CD14-positive monocyte (primary cell): ENCODE measurements around the gene HBG2. TPM values are rescaled to one million over a fixed set of nuclear protein-coding genes. Genes with fewer than 3 reads are reported as not detected.

Experiments
- DNase-seq, 3 donors: peaks; one replicate each; pipeline ENCODE4 v3.0.0-alpha.2; 2011 to 2022
- H2AFZ ChIP-seq: 2 replicates; pipeline ENCODE4 v1.6.0; 2012; ENCODE audit warnings: mild to moderate bottlenecking, low read depth, low read length, inconsistent platforms; ENCODE audit not compliant: insufficient read depth, poor library complexity, severe bottlenecking
- H3K27ac ChIP-seq, 2 donors: 1 replicate in 1 of 2; 2 replicates in 1 of 2; pipeline ENCODE4 v1.5.1; 2012 to 2013; ENCODE audit warnings: low read length in 2 of 2, control low read depth in 1 of 2, inconsistent platforms in 1 of 2, low read depth in 1 of 2, mild to moderate bottlenecking in 1 of 2
- H3K27me3 ChIP-seq, 2 donors: one replicate each; pipeline versions ENCODE4 v1.6.0 to v1.6.1; 2011 to 2013; ENCODE audit warnings: low read length in 2 of 2; ENCODE audit not compliant: control insufficient read depth in 2 of 2, insufficient read depth in 2 of 2
- H3K36me3 ChIP-seq, 2 donors: replicated peaks in 1 of 2; 1 replicate in 1 of 2; 2 replicates in 1 of 2; pipeline versions ENCODE4 v1.5.1 to v1.6.1; 2012 to 2013; ENCODE audit warnings: low read length in 2 of 2, control low read depth in 1 of 2, inconsistent platforms in 1 of 2, mild to moderate bottlenecking in 1 of 2; ENCODE audit not compliant: insufficient read depth in 2 of 2, control insufficient read depth in 1 of 2
- H3K4me1 ChIP-seq, 2 donors: 1 replicate in 1 of 2; 2 replicates in 1 of 2; pipeline versions ENCODE4 v1.5.1 to v1.6.1; 2012 to 2013; ENCODE audit warnings: low read length in 2 of 2, control low read depth in 1 of 2, inconsistent platforms in 1 of 2, mild to moderate bottlenecking in 1 of 2, moderate library complexity in 1 of 2; ENCODE audit not compliant: insufficient read depth in 2 of 2, control insufficient read depth in 1 of 2
- H3K4me2 ChIP-seq: replicated peaks from 2 replicates; pipeline ENCODE3; 2012; ENCODE audit warnings: low read length, moderate library complexity, mild to moderate bottlenecking; ENCODE audit not compliant: poor library complexity, severe bottlenecking; ENCODE audit errors: extremely low read depth
- H3K4me3 ChIP-seq, 3 experiments: fragments of 200-600 bp in 1 of 3; sonication (generic) in 1 of 3; replicated peaks in 1 of 3; 1 replicate in 2 of 3; 2 replicates in 1 of 3; pipeline ENCODE4 v1.5.1; 2011 to 2013; ENCODE audit warnings: low read length in 3 of 3, mild to moderate bottlenecking in 3 of 3, control low read depth in 2 of 3, low read depth in 2 of 3, inconsistent platforms in 1 of 3, moderate library complexity in 1 of 3
- H3K79me2 ChIP-seq: 2 replicates; pipeline ENCODE4 v1.6.0; 2012; ENCODE audit warnings: mild to moderate bottlenecking, control low read depth, inconsistent platforms, low read length, moderate library complexity; ENCODE audit not compliant: insufficient read depth
- H3K9ac ChIP-seq: 2 replicates; pipeline ENCODE4 v1.6.0; 2017; ENCODE audit warnings: low read length, mild to moderate bottlenecking; ENCODE audit not compliant: insufficient read depth, poor library complexity, severe bottlenecking
- H3K9me3 ChIP-seq, 2 donors: replicated peaks in 1 of 2; 1 replicate in 1 of 2; 2 replicates in 1 of 2; pipeline versions ENCODE4 v1.5.1 to v1.6.1; 2012 to 2013; ENCODE audit warnings: low read length in 2 of 2, control low read depth in 1 of 2; ENCODE audit not compliant: control insufficient read depth in 1 of 2, insufficient read depth in 1 of 2
- H4K20me1 ChIP-seq: 2 replicates; pipeline ENCODE4 v1.6.0; 2012; ENCODE audit warnings: mild to moderate bottlenecking, low read length, control low read depth, moderate library complexity; ENCODE audit not compliant: insufficient read depth
- H3K27ac Mint-ChIP-seq, 7 donors: one replicate each; pipeline ENCODE4 v1.8.0; 2020; ENCODE audit warnings: mild to moderate bottlenecking in 7 of 7, mixed read lengths in 7 of 7, moderate library complexity in 6 of 7, inconsistent platforms in 2 of 7
- H3K27me3 Mint-ChIP-seq, 3 donors: one replicate each; pipeline ENCODE4 v1.8.0; 2021 to 2022; ENCODE audit warnings: low read depth in 3 of 3, mild to moderate bottlenecking in 3 of 3, mixed read lengths in 3 of 3, moderate library complexity in 3 of 3, inconsistent platforms in 1 of 3
- H3K36me3 Mint-ChIP-seq, 2 donors: one replicate each; pipeline ENCODE4 v1.8.0; 2020; ENCODE audit warnings: mixed read lengths in 2 of 2, inconsistent platforms in 1 of 2, mild to moderate bottlenecking in 1 of 2
- H3K4me1 Mint-ChIP-seq: one replicate; pipeline ENCODE4 v1.8.0; 2020; ENCODE audit warnings: mild to moderate bottlenecking, mixed read lengths
- H3K4me3 Mint-ChIP-seq, 2 donors: one replicate each; pipeline ENCODE4 v1.8.0; 2020; ENCODE audit warnings: mild to moderate bottlenecking in 2 of 2, mixed read lengths in 2 of 2, moderate library complexity in 1 of 2
- H3K9me3 Mint-ChIP-seq, 7 donors: one replicate each; pipeline ENCODE4 v1.8.0; 2020 to 2022; ENCODE audit warnings: mixed read lengths in 7 of 7, mild to moderate bottlenecking in 6 of 7, moderate library complexity in 6 of 7, inconsistent platforms in 2 of 7
- WGBS: methylation state at CpG from one replicate; pipeline ENCODE4 v1.1.5; 2013; ENCODE audit warnings: missing lambda C conversion rate; ENCODE audit not compliant: insufficient coverage; 5-methylcytosine and 5-hydroxymethylcytosine counted together
- intact Hi-C, 2 donors: fragments of 100-400 bp; cut with micrococcal nuclease; formaldehyde crosslinking; loops; one replicate each; pipeline versions ENCODE4 v1.15.0 to v1.15.1; 2023
- polyA plus RNA-seq, 3 donors: library from polyadenylated mRNA; depleted of rRNA in 1 of 3; unstranded in 2 of 3; stranded (reverse) in 1 of 3; fragments of 300-500 nt in 2 of 3; fragments of >200 nt in 1 of 3; fragmentation: Illumina TruSeq in 2 of 3; gene quantifications; 1 replicate in 2 of 3; 2 replicates in 1 of 3; pipeline ENCODE4 v1.2.3, GENCODE V29; 2012 to 2021
- TF ChIP-seq, protein P1 (sequence below): fragments of 200-600 bp; IDR thresholded peaks from one replicate; pipeline ENCODE4 v1.8.0; 2022; ENCODE audit warnings: antibody characterized with exemption, mild to moderate bottlenecking

Gene HBG2
- polyA plus RNA-seq, 3 donors, result 5.1 TPM; not detected in 2

DNA sequence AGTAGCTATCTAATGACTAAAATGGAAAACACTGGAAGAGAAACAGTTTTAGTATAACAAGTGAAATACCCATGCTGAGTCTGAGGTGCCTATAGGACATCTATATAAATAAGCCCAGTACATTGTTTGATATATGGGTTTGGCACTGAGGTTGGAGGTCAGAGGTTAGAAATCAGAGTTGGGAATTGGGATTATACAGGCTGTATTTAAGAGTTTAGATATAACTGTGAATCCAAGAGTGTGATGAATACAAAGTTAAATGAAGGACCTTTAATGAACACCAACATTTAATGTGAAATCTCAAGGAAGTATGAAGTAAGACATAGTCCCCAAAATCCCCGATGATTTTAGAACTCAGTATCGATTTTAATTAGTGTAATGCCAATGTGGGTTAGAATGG, 17.2 kb downstream of the HBG2 start:
- H3K79me2 ChIP-seq, result no peaks in the 10 kb centered on the region
- no peaks in the 10 kb centered on the region for H3K27me3 ChIP-seq
- H4K20me1 ChIP-seq, result no peaks in the 10 kb centered on the region
- no peaks in the 10 kb centered on the region for H3K36me3 ChIP-seq
- H2AFZ ChIP-seq, result no peak overlapping the region
- Mint-ChIP-seq H3K4me1 (peaks cover 7% of the 10 kb centered on the region), H3K4me3 (no peak overlapping the region), H3K27ac (no peak overlapping the region), H3K36me3 (no peaks in the 10 kb centered on the region), H3K27me3 (peaks cover 0 to 2% (median 1%) of the 10 kb centered on the region in 3 donors), H3K9me3 (no peaks in the 10 kb centered on the region)
- no peak overlapping the region for H3K4me2 ChIP-seq
- H3K4me3 ChIP-seq, result no peak overlapping the region
- TF ChIP-seq, protein P1, sequence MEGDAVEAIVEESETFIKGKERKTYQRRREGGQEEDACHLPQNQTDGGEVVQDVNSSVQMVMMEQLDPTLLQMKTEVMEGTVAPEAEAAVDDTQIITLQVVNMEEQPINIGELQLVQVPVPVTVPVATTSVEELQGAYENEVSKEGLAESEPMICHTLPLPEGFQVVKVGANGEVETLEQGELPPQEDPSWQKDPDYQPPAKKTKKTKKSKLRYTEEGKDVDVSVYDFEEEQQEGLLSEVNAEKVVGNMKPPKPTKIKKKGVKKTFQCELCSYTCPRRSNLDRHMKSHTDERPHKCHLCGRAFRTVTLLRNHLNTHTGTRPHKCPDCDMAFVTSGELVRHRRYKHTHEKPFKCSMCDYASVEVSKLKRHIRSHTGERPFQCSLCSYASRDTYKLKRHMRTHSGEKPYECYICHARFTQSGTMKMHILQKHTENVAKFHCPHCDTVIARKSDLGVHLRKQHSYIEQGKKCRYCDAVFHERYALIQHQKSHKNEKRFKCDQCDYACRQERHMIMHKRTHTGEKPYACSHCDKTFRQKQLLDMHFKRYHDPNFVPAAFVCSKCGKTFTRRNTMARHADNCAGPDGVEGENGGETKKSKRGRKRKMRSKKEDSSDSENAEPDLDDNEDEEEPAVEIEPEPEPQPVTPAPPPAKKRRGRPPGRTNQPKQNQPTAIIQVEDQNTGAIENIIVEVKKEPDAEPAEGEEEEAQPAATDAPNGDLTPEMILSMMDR, result no peak
- H3K27ac ChIP-seq, result no peak overlapping the region
- 90% methylated on average over 2 of the region's 2 CpGs for WGBS
- no peaks in the 10 kb centered on the region for H3K4me1 ChIP-seq
- DNase-seq, result no peak
- intact Hi-C loops, result no loop called here
- no peak overlapping the region for H3K9ac ChIP-seq
- H3K9me3 ChIP-seq, result no peaks in the 10 kb centered on the region

DNA sequence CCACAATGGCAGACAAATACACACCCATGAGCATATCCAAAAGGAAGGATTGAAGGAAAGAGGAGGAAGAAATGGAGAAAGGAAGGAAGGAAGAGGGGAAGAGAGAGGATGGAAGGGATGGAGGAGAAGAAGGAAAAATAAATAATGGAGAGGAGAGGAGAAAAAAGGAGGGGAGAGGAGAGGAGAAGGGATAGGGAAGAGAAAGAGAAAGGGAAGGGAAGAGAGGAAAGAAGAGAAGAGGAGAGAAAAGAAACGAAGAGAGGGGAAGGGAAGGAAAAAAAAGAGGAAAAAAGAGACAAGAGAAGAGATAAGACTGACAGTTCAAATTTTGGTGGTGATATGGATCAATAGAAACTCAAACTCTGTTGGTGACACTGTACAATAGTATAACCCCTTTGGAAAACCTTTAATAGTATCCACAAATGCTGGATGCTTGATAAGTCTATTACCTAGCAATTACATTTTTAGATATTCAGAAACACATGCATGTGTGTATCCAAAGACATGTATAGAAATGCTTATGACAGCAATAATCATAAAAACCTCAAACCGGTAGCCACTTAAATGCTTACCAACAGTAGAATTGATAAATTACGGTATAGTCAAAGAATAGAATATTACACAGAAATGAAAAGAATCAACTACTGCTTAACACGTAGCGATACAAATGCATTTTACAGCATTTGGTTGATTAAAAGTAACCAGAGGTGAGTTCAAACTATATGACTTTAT, 19.1 kb downstream of the HBG2 start:
- TF ChIP-seq, protein P1, result no peak
- no peaks in the 10 kb centered on the region for H3K9me3 ChIP-seq
- no peak overlapping the region for H3K4me2 ChIP-seq
- H2AFZ ChIP-seq, result no peak overlapping the region
- H3K36me3 ChIP-seq, result no peaks in the 10 kb centered on the region
- no peak for DNase-seq
- intact Hi-C loops, result no loop called here
- H3K27ac ChIP-seq, result no peak overlapping the region
- Mint-ChIP-seq H3K27ac (no peak overlapping the region), H3K9me3 (no peaks in the 10 kb centered on the region), H3K4me3 (no peak overlapping the region), H3K4me1 (peaks cover 7% of the 10 kb centered on the region), H3K36me3 (no peaks in the 10 kb centered on the region), H3K27me3 (peaks cover 0 to 1% (median 0%) of the 10 kb centered on the region in 3 donors)
- WGBS, result 67% methylated on average over 2 of the region's 5 CpGs
- H3K4me3 ChIP-seq, result no peak overlapping the region
- H3K79me2 ChIP-seq, result no peaks in the 10 kb centered on the region
- no peaks in the 10 kb centered on the region for H3K27me3 ChIP-seq
- H3K4me1 ChIP-seq, result no peaks in the 10 kb centered on the region
- H4K20me1 ChIP-seq, result no peaks in the 10 kb centered on the region
- H3K9ac ChIP-seq, result no peak overlapping the region
